Coronary artery (tissue), 2 donors: ENCODE measurements around the gene HNRNPK.

Experiments
- DNase-seq: peaks from one replicate; pipeline ENCODE4 v3.0.0-alpha.2; 2017; ENCODE audit warnings: low spot score
- H3K27ac ChIP-seq, 2 donors: fragments of 200-600 bp; sonication (generic); one replicate each; pipeline ENCODE4 v1.5.1; 2016 to 2019
- H3K4me3 ChIP-seq: fragments of 200-600 bp; sonication (generic); 2 replicates; pipeline ENCODE4 v1.5.1; 2016; ENCODE audit warnings: mild to moderate bottlenecking, moderate library complexity
- TF ChIP-seq, protein P1 (sequence below): fragments of 200-600 bp; sonication (generic); IDR thresholded peaks from one replicate; pipeline ENCODE4 v1.5.1; 2019; ENCODE audit warnings: antibody characterized with exemption

HNRNPK gene

DNA sequence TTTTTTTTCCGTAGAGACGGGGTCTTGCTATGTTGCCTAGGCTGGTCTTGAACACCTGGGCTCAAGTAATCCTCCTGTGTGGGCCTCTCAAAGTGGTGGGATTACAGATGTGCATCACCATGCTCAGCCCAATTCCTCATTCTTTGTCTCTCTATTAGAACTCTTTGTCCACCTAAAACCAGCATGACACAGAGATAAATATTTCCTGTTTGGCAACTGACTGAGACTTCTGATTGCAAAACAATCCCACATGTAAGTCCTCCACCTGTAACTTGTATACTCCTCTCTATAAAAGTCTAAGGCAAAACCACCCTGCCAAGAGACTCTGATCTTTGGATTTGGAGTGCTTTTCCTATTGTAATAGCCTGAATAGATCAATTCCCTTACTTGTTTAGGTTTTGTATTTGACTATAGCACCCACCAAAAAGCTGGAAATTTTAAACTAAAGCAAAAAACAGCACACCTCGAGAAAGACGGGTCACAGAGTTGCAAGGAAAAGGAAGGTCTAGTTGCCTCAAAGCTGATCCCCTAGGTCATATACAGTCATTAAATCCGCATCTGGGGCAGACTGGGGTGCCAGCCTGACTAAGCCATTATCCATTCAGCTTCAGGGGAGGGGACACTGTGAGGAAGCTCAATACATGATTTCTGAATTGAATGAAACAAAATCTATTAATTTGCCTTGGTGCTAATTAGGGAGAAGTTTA is 45.3 kb downstream of the HNRNPK start:
- TF ChIP-seq, protein P1, sequence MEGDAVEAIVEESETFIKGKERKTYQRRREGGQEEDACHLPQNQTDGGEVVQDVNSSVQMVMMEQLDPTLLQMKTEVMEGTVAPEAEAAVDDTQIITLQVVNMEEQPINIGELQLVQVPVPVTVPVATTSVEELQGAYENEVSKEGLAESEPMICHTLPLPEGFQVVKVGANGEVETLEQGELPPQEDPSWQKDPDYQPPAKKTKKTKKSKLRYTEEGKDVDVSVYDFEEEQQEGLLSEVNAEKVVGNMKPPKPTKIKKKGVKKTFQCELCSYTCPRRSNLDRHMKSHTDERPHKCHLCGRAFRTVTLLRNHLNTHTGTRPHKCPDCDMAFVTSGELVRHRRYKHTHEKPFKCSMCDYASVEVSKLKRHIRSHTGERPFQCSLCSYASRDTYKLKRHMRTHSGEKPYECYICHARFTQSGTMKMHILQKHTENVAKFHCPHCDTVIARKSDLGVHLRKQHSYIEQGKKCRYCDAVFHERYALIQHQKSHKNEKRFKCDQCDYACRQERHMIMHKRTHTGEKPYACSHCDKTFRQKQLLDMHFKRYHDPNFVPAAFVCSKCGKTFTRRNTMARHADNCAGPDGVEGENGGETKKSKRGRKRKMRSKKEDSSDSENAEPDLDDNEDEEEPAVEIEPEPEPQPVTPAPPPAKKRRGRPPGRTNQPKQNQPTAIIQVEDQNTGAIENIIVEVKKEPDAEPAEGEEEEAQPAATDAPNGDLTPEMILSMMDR, result no peak
- no peak for DNase-seq
- H3K4me3 ChIP-seq, result no peak overlapping the region
- H3K27ac ChIP-seq, result no peak overlapping the region

DNA sequence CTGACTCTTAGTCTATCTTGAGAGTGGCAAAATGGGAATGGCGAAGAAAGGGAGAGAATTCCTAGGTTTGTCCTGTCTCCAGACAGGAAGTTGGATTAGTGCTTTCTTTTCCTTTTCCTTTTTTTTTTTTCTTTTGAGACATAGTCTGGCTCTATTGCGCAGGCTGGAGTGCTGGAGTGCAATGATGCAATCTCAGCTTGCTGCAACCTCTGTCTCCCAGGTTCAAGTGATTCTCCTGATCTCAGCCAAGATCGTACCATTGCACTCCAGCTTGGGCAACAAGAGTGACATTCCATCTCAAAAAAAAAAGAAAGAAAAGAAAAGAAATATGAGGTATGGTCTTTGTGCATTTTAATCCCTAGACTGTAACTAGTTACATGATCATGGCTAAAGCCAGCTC is 46.2 kb downstream of the HNRNPK start:
- TF ChIP-seq, protein P1, result no peak
- no peak for DNase-seq
- H3K27ac ChIP-seq, result no peak overlapping the region
- no peak overlapping the region for H3K4me3 ChIP-seq

DNA sequence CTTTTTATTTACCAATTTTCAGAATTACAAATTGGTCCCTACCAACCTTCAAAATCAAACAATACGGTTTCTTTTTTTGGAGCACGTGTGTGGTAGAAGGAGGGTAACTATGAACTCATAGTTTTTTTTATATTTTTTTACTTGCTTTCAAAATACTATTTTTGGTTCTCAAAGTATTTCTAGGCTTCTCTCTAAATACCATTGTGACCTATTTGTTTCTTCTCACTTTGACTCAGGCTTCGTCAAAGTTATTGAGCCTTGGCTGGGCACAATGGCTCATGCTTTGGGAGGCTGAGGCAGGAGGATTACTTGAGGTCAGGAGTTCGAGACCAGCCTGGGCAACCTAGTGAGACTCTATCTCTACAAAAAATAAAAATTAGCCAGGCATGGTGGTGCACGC is 47.2 kb downstream of the HNRNPK start:
- DNase-seq, result no peak
- TF ChIP-seq, protein P1, result no peak
- Histone ChIP-seq H3K27ac (no peak overlapping the region), H3K4me3 (no peak overlapping the region)

DNA sequence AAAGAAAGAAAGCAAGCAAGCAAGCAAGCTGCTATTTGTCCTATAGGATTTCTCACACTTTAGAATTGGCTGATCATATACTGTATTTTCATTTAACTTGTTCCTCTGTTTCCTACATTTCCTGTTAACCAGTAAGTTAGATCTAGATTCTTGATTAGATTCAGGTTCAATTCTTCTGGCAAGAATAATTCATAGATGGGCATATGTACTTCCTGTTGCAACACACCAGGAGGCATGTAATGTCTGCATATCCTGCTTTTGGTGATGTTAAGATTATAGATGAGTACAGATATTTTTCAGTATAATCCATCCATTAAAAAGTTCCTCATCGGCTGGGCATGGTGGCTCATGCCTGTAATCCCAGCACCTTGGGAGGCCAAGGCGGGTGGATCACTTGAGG is 48.0 kb downstream of the HNRNPK start:
- no peak overlapping the region for H3K27ac ChIP-seq
- H3K4me3 ChIP-seq, result no peak overlapping the region
- DNase-seq, result no peak
- TF ChIP-seq, protein P1, result no peak

DNA sequence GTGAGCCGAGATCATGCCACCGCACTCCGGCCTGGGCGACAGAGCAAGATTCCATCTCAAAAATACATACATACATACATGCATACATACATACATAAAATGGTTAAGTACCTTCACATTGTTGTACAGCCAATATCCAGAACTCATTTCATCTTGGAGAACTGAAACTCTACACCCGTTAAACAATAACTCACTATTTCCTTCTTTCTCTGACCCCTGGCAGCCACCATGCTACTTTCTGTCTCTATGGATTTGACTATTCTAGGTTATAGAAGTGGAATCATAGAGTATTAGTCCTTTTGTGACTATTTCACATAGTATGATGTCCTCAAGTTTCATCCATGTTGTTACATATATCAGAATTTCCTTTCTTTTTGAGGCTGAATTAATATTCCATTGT is 49.1 kb downstream of the HNRNPK start:
- no peak for DNase-seq
- H3K27ac ChIP-seq, result no peak overlapping the region
- TF ChIP-seq, protein P1, result no peak
- no peak overlapping the region for H3K4me3 ChIP-seq

DNA sequence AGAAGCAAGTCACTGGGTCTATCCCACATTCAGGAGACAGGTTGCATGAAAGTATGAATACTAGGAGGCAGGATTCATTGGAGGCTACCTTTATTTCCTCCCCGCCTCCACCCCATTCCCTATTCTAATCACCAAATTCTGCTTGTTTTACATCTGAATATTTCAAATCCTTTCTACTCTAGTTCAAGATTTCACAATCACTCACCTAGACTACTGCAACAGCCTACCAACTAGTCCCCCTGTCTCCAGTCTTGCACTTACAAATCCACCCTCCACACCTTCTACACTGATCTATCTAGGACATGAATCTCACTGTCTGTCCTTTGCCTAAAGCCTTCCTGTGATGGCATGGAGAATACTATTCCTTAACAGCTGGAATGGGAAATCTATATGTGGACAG is 52.4 kb downstream of the HNRNPK start:
- no peak for DNase-seq
- Histone ChIP-seq H3K27ac (no peak overlapping the region), H3K4me3 (no peak overlapping the region)
- TF ChIP-seq, protein P1, result no peak

DNA sequence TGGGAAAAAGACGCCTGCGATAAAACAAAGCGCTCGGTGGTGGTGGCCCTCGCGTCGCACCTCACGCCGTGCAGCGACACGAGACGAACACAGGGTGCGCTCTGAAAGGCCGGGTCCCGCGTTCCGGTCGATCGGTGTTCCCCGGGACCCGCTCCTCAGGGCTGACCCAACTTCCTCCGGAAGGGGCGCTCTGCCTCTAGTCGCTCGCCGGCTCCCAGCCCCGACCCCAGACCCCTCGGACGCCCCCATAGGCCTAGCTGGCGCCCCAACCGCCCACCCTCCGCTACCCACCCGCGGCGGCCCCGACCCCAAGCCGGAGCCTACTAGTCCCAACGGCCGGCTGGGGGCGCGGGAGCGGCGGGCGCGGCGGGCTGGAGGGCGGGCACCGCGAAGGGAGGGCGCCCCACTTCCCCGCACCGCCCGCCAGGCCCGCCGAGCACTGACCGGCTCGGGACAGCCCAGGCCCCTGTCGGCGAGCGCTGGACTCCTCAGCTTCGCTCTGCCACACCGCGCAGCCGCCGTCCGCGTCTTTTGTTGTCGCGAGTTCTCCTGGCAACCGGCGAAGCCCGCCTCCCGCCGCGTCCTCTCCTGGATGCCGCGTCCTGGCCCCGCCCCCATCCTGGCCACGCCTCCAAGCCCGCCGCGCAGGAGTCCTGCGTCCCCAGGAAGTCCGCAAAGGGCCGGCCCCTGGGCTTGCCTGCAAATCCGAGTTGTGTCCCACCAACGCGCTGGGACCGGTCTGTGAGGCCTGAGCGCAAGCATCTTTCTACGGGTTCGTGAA is 58.9 kb downstream of the HNRNPK start, which contains the start of gene KIF27:
Gene KIF27, minus strand, starts transcription at position 506 of the 781 bp plus-strand sequence. CDS start 5,841 bp downstream, outside the sequence.
- peak within 1 kb of the TSS; percentile 94 for H3K4me3 ChIP-seq
- H3K27ac ChIP-seq, result peak within 1 kb of the TSS; percentile 98
- TF ChIP-seq, protein P1, result peak; percentile 19
- DNase-seq, result peak; percentile 99
